CD4-positive, alpha-beta T cell treated with Interleukin-2 at 100 ng/mL for 4 hours (primary cell): Measurements from ENCODE around the gene ACTMAP.
"Not testable (repeated sequence)": the region's sequence is repeated elsewhere in the genome, so short reads cannot be mapped to it uniquely, and the experiment has no call there.

ENCODE experiments used
- DNase-seq: peaks from one replicate; pipeline ENCODE4 v3.0.0-alpha.2; 2020; ENCODE audit warnings: low spot score

The ACTMAP gene

DNA sequence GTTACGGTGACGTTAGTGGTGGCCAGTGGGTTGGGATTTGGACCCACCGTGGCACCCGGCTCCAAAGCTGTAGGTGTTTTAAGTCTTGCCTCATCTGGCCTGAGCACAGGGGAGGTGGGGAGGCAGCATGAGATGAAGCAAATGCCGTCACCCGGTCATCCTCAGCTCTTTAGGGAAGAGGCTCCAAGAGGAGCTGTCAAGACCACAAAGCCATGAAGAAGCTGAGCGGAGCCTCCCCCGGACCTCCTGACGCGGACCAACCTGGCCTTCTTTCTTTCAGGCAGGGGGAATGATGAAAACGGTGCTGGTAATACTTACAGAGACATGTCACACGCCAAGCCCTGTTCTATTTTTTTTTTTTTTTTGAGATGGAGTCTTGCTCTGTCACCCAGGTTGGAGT, 7.4 kb downstream of the ACTMAP start:
- DNase-seq = no peak

DNA sequence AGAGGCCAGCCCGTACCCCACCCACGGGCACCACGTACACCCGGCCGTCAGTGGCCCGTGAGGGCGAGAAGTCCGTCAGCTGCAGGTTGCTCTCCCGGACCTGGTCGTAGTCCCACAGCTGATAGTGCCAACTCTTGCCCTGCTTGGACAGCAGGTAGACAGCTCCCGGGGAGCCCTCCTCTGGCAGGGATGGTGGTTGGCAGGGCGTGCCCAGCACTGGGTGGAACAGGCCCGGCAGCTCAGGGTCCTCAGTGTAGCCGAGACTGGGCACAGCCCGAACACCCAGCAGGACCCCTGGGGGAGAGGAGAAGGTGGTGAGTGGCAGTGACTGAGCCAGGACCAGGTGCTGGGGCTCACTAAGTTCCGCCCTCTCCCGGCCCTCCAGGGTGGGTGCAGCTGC, 7.8 kb downstream of the ACTMAP start:
- DNase-seq = no peak

DNA sequence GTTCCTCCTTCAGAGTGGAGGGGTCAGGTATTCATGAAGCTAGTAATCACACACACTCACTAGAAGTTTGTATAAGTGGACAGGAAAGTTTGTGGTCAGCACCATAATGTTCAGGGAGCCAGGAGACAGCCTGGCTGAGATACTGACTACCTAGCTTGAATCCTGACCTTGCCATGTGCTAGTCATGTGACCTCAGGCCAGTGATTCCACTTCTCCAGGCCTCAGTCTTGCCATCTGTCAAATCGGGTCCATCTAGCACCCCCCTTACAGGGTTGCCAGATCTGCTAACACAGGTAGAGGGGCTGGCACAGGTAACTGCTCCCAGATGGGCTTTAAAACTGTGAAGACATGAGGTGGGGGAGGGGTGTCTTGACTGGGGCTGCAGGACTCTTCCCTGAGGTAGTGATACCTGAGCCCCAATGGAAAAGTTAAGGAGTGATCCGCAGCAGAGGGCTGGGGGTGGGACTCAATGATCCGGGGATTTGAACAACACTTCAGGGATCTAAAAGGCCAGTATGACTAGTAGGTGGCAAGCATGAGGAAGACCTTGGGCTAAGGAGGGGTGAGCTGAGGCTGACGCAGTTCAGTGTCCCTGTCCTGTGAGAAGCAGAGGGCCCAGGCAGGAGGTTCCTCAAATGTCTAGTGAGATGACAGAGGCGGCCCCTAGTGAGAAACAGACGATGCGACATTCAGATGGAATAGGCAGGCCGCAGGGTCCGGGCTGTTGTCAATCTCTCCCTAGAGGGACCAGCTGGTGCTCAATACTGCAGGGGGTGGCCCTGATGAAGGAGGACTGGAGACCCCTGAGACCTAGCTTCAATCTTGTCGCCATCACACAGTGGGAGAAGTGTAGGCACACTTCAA, 8.5 kb downstream of the ACTMAP start:
- DNase-seq = no peak

DNA sequence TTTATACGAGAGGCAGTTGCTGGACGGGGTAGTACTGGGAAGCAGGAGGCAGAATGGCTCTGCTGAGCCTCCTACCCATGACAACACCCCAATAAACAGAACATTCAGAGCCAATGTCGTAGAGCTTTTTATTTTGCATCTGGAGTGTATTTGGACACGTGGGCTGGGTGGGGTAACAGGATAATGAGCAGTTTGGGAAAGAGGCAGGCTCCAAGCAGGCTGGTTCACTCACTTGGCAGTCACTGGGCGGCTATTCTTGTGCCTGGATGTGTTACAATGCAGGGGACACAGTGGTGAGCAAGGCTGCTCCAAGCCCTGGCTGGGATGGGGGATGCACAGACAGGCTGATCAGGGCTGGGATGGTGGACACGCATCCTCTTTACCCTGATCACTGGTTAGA, 9.5 kb downstream of the ACTMAP start:
- no peak for DNase-seq

DNA sequence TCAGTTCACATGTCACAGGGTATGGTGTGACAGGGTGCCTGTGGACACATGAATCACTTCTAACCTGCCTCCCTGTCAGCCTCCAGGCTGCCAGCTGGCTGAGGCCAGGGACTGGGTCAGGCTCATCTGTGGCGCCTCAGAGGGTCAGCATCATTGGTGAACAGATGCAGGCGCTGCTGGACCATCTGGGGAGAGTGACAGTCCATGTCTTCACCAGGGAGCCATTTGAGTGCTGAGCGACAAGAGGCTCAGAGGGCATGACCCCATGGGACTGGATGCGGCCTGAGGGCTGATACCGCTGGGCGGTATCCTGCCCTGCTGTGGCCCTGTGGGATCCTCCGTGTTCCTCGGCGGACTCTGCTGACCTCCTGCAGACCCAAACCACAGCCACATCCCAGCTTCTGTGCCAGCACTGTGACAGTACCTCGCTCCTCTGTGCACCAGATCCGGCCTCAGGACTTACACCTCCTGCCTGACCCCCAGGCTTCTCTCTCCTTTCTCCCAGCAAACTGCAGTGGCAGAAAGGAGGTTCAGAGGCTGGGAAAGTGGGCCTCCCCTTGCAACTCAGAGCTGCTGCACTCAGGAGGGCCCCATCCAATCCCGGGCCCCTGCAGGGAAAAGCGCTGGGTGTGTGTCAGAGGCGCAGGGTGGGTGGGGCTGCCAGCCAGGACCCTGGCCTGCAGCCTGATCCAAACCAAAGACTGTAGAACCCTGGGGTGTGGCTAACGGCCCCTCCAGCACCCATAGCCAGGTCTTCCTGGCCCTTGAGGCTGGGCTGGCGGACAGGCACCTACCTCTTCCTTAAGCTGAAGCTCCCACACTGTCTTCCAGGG, 10.2 kb downstream of the ACTMAP start:
- DNase-seq = no peak

DNA sequence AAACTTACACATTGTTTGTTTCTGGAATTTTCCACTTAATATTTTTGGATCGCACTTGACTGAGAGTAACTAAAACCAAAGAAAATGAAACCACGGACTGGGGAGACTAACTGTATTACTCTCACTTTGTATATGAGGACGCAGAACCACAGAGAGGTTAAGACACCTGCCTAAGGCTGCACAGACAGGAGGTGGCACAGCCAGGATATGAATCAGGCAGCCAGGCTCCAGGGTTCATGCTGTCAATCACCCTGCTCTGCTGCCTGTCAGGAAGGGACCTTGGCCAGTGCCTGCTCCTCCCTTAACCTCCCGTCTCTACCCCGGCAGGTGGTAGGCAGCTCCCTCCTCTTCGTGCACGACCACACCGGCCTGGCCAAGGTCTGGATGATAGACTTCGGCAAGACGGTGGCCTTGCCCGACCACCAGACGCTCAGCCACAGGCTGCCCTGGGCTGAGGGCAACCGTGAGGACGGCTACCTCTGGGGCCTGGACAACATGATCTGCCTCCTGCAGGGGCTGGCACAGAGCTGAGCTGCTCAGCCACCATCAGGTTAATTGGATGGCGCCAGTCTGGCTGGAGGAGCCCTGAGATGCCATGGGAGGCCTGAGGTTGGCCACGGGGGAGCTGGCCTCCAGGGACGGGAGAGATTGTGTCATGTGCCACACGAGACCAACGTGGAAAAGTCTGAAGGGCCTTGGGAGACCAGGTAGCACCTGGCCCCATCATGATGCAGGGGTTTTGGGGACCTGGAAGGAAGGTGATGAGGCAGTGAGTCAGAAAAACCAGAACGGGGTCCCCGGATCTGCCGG, 11.0 kb downstream of the ACTMAP start:
- DNase-seq = no peak

DNA sequence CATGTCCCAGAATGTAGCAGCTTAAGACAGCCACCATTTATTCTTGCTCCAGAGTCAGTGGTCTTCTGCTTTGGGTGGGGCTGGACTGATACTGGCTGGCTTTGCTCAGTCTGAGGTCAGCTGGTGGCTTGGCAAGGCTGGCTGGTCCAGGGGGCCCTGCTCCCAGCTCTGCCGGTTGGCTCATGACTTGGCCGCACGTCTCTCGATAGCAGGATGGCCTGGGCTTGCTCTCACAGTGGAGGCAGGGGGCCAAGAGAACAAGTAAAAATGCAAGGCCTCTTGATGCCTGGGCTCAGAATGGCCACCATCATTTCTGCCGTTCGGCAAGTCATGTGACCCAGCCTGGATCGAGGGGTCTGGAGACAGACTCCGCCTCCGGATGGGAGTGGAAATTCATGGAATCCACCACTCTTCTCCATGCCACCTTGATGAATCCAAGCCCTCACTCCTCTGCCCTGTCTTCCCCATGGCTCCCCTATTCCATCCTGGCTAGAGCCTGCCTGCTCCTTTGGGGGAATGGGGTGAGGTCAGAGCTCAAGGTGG, 13.1 kb downstream of the ACTMAP start:
- no peak for DNase-seq

DNA sequence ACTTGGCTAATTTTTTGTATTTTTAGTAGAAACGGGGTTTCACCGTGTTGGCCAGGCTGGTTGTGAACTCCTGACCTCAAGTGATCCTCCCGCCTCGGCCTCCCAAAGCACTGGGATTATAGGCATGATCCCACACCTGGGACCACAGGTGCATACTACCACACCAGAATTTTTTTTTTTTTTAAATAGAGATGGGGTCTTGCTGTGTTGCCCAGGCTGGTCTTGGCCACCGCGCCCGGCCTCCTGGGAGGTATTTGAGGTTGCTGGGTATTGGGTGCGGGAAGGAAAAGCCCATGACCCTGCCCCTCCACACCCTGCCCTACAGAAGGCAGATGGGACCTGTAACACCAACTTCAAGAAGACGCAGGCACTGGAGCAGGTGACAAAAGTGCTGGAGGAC, 13.6 kb downstream of the ACTMAP start:
- DNase-seq = no peak

DNA sequence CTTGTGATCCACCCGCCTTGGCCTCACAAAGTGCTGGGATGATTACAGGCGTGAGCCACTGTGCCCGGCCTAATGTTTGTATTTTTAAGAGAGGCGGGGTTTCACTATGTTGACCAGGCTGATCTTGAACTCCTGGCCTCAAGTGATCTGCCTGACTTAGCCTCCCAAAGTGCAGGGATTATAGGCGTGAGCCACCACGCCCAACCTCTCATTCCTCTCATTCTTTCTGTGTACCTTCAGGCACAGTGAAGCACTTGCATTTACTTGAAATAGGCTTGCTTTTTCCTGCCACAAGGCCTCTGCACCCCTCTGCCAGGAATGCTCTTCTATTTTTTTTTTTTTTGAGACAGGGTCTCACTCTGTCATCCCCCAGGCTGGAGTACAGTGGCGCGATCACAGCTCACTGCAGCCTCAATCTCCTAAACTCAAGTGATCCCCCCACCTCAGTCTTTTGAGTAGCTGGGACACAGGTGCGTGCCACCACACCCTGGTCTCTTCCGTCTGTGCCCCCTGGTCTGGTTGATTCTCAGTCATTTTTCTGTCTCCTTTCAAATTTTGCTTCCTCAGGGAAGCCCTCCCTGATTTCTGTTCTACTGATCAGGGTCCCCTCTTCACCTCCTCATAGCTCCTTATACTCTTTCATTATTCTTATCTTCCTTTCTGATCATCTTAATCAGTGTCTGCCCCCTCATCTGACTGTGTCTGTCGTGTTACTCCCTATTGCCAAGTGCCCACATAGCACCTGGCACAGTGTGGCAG, 15.1 kb downstream of the ACTMAP start:
- DNase-seq = no peak

DNA sequence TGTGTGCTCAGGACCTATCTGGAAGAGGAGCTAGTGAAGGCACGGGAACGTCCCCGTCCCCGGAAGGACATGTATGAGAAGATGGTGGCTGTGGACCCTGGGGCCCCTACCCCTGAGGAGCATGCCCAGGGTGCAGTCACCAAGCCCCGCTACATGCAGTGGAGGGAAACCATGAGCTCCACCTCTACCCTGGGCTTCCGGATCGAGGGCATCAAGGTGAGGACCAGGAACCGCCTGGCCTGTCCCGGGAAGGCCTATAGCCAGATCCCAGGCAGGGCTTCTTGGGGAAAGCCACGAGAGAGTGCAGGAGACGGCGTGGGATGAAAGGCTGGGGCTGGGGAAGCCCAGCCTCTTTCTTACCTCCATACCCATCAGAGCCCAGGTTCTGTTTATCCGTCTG, 17.1 kb downstream of the ACTMAP start:
- no peak for DNase-seq

DNA sequence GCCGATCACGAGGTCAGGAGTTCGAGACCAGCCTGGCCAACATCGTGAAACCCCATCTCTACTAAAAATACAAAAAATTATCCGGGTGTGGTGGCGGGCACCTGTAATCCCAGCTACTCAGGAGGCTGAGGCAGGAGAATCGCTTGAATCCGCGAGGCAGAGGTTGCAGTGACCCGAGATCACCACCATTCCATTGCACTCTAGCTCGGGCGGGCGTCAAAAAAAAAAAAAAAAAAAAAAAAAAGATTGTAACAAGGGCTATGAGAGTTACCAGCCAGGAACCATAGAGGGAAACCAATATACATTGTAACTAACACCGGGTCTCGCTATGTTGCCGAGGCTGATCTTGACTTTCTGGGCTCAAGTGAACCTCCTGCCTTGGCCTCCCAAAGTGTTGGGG, 18.0 kb downstream of the ACTMAP start:
- not testable (repeated sequence) for DNase-seq

DNA sequence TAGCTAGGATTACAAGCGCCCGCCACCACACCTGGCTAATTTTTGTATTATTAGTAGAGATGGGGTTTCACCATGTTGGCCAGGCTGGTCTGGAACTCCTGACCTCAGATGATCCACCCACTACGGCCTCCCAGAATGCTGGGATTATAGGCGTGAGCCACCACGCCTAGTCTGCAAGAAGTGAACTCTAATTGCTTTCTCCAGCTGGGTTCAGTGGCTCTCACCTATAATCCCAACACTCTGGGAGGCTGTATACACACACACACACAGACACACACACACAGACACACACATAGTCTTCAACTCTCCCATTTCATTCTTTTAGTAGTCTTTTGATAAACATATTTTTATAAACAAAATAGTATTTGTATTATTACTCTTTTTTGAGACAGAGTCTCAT, 20.2 kb downstream of the ACTMAP start:
- not testable (repeated sequence) for DNase-seq

DNA sequence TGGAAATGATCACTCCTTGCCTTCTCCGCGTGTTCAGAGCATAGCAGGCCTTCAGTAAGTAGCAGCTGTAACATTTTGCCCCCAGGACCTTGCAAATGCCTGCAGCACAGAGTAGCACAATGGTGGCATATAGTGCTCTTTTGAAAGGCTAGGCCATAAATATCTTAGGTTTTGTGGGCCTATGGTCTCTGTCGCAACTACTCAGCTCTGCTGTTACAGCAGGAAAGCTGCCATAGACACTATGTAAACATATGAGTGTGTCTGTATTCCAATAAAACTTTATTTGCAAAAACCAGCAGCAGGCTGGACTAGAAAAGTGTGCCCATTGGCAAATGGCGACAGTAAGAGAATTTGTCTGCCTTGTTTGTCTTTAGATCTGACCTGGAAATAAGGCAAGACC, 24.0 kb downstream of the ACTMAP start:
- no peak for DNase-seq

DNA sequence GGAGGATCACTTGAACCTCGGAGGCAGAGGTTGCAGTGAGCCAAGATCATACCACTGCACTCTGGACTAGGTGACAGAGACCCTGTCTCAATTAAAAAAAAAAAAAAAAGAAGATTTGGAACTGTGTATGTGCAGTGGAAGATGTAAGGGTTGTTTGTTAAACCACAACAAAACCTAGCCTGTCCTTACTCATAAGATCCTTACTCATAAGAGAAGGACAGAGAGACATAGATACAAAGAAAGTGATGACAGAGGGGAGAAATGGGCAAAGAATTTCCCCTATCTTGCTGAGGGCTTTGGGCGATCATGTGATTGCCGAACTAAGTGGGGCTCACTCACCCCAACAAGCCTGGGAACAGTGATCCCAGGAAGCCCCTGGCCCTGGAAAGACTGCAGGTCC, 25.4 kb downstream of the ACTMAP start:
- no peak for DNase-seq

DNA sequence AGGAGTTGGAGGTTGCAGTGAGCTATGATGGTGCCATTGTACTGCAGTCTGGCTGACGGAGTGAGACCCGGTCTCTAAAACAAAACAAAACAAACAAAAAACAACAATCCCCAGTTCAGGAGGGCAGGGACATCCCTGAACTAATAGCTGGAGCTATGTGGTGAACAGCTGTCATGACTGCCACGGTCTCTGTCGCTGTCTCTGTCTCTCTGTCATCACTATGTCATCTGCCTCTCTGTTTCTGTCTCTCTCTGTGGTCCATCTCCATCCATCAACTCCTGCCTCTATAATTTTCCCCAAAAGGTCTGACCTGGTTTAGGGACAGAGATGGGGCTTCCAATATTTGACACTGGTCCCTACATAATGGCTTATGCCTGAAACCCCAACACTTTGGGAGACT, 26.0 kb downstream of the ACTMAP start:
- no peak for DNase-seq

DNA sequence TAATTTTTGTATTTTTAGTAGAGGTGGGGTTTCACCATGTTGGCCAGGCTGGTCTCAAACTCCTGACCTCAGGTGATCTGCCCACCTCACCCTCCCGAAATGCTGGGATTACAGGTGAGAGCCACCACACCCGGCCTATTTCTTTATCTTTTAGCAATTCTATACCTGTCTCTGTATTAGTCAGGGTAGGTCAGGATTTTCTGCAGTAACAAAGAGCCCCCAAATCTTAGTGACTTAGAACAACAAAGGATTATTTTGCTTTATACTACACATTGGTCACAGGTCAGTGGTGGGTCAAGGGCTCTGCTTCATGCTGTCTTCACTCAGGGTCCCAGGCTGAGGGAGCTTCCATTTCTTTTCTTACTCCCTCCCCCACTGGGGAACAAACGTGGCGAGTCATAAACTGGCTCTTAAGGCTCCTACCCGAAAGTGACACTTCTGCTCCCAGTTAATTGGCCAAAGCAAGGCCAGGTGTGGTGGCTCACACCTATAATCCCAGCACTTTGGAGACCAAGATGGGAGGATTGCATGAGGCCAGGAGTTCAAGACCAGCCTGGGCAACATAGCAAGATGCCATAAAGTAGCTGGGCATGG, 26.5 kb downstream of the ACTMAP start:
- no peak for DNase-seq

DNA sequence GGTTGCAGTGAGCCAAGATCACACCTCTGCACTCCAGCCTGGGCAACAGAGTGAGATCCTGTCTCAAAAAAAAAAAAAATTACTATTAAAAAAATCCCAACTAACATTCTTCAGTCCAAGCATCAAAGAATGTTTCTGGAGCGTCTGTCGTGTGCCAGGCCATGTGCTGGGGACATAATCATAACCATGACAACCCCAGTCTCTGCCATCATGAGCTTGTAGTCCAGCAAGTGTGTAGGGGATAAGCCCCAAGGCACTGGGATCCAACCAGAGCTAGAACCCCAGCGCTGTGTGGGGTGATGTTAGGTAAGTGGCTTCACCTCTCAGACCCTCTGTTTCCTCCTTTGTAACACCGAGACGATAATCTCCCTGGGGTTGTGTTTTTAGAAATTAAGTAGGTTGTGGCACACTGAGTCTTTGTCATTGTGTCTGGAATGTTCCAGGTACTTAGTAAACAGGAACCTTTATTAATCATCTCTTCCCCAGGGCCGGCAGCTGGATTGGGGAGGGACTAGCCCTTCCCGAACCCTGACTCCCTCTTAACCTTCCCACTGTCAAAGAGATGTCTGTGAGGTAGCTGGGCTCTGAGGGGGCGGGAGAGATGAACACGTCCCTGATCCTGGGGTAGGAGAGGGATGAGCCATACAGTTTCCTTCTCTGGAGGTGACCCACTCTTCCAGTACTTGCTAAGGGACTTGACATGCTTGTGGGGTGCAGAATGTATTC, 28.2 kb downstream of the ACTMAP start:
- DNase-seq = no peak

DNA sequence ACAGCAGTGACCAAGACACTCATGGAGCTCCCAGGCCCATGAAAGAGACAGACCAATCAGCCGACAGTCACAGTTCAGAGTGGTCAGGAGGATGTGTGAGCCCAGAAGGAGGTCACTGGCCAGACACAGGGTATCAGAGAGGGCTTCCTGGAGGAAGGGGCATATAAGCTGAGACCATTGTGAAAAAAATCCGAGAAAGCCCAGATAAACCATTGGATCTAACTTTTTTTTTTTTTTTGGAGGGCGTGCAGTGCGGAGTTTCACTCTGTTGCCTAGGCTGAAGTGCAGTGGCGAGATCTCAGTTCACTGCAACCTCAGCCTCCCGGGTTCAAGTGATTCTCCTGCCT, 29.2 kb downstream of the ACTMAP start:
- DNase-seq = no peak

DNA sequence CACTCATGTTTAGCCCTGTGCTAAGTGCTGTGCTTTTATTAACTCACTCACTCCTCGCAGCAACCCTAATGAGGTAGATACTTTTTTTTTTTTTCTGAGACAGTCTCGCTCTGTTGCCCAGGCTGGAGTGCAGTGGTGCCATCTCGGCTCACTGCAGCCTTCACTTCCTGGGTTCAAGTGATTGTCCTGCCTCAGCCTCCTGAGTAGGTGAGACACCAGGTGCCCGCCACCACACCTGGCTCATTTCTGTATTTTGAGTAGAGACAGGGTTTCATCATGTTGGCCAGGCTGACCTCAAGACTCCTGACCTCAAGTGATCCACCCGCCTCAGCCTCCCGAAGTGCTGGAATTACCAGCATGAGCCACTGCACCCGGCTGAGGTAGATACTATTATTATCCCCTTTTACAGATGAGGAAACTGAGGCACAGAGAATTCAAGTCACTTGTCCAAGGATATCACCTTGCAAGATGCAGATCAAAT, 30.8 kb downstream of the ACTMAP start:
- no peak for DNase-seq

DNA sequence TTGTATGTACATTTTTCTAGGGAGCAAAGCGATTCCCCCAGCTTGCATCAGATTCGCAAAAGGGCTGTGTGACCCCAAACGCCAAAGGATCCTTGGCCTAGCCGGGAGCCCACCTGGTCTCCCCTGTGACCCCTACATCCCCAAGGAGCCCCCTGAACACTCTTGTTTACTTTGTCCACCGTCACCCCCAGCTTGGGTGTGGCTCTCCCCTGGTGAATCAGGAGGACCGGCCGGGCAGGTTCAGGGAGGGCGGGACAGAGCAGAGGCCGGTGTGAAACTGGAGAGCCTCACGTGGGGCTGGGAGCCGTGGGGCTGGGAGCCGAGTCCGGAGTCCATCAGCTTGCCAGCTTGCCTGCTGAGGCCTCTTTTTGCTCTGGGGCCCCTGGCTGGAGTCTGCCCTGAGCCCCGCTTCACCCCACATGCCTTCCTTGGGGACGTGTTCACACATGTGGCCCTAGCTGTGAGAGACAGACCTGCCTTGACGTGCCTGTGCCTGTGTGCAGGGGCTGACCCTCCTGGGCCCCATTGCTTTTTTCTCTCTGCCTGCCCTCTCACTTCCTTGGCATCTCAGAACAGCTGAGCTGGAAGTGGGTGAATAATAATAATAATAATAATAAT, 31.4 kb downstream of the ACTMAP start:
- no peak for DNase-seq
